CD4-positive, alpha-beta memory T cell (primary cell): ENCODE results near the gene DPH1. TPM values are rescaled to one million over a fixed set of nuclear protein-coding genes. Genes with fewer than 3 reads are reported as not detected.

Experiments
- CTCF ChIA-PET: fragments of 350-600 bp; sonication (Branson Sonifier 250); formaldehyde crosslinking; loops from one replicate; lab custom pipeline; 2021; ENCODE audit warnings: inconsistent platforms; ENCODE audit not compliant: partially characterized antibody; lab: Charles Lee
- POLR2A ChIA-PET: fragments of 350-600 bp; sonication (Branson Sonifier 250); formaldehyde crosslinking; loops from one replicate; lab custom pipeline; 2021; ENCODE audit not compliant: partially characterized antibody; lab: Charles Lee
- DNase-seq, 5 donors: peaks; one replicate each; pipeline versions ENCODE4 v3.0.0 to v3.0.0-alpha.2; 2020 to 2022; ENCODE audit warnings: mixed read lengths in 1 of 5
- H3K27ac ChIP-seq: one replicate; pipeline ENCODE4 v1.7.0; 2013; ENCODE audit warnings: low read depth, low read length
- H3K27me3 ChIP-seq: 2 replicates; pipeline ENCODE4 v1.7.0; 2013; ENCODE audit warnings: mild to moderate bottlenecking, low read length, moderate library complexity; ENCODE audit not compliant: insufficient read depth
- H3K36me3 ChIP-seq: 2 replicates; pipeline ENCODE4 v1.7.0; 2013; ENCODE audit warnings: mild to moderate bottlenecking, low read length, moderate library complexity; ENCODE audit not compliant: insufficient read depth
- H3K4me1 ChIP-seq: 2 replicates; pipeline ENCODE4 v1.7.0; 2013; ENCODE audit warnings: mild to moderate bottlenecking, low read length, moderate library complexity; ENCODE audit not compliant: insufficient read depth
- H3K4me3 ChIP-seq, 2 donors: one replicate each; pipeline ENCODE4 v1.7.0; 2013; ENCODE audit warnings: low read length in 2 of 2, mild to moderate bottlenecking in 1 of 2
- H3K9me3 ChIP-seq, 2 donors: one replicate each; pipeline ENCODE4 v1.7.0; 2013; ENCODE audit warnings: low read length in 2 of 2, control low read depth in 1 of 2; ENCODE audit not compliant: control insufficient read depth in 1 of 2
- H3K27ac Mint-ChIP-seq, 7 donors: one replicate each; pipeline ENCODE4 v1.8.0; 2020 to 2021; ENCODE audit warnings: mixed read lengths in 7 of 7, mild to moderate bottlenecking in 6 of 7, inconsistent platforms in 3 of 7, moderate library complexity in 3 of 7
- H3K27me3 Mint-ChIP-seq, 2 donors: one replicate each; pipeline ENCODE4 v1.8.0; 2020 to 2021; ENCODE audit warnings: mixed read lengths in 2 of 2
- H3K36me3 Mint-ChIP-seq, 2 donors: one replicate each; pipeline ENCODE4 v1.8.0; 2020 to 2021; ENCODE audit warnings: mixed read lengths in 2 of 2, inconsistent platforms in 1 of 2, mild to moderate bottlenecking in 1 of 2
- H3K4me1 Mint-ChIP-seq, 4 donors: one replicate each; pipeline ENCODE4 v1.8.0; 2020 to 2021; ENCODE audit warnings: mixed read lengths in 4 of 4, mild to moderate bottlenecking in 1 of 4
- H3K4me3 Mint-ChIP-seq, 8 donors: one replicate each; pipeline ENCODE4 v1.8.0; 2020 to 2021; ENCODE audit warnings: mixed read lengths in 8 of 8, mild to moderate bottlenecking in 7 of 8, moderate library complexity in 6 of 8, inconsistent platforms in 3 of 8
- H3K9me3 Mint-ChIP-seq, 8 donors: one replicate each; pipeline ENCODE4 v1.8.0; 2020 to 2021; ENCODE audit warnings: mixed read lengths in 8 of 8, mild to moderate bottlenecking in 5 of 8, inconsistent platforms in 3 of 8, moderate library complexity in 1 of 8
- intact Hi-C: fragments of 100-400 bp; cut with micrococcal nuclease; formaldehyde crosslinking; loops from one replicate; pipeline ENCODE4 v1.15.1; 2023
- polyA plus RNA-seq, 2 donors: library from polyadenylated mRNA; unstranded; fragments of 300-500 nt; fragmentation: Illumina TruSeq; gene quantifications; one replicate each; pipeline ENCODE4 v1.2.3, GENCODE V29; 2021
- total RNA-seq, 2 experiments: library from RNA; stranded (reverse); gene quantifications; one replicate each; pipeline ENCODE4 v1.2.3, GENCODE V29; 2021

DPH1 gene
- total and polyA plus RNA-seq, 4 experiments from 2014 or later: 30.8 to 95.8 (median 58.2) TPM

DNA sequence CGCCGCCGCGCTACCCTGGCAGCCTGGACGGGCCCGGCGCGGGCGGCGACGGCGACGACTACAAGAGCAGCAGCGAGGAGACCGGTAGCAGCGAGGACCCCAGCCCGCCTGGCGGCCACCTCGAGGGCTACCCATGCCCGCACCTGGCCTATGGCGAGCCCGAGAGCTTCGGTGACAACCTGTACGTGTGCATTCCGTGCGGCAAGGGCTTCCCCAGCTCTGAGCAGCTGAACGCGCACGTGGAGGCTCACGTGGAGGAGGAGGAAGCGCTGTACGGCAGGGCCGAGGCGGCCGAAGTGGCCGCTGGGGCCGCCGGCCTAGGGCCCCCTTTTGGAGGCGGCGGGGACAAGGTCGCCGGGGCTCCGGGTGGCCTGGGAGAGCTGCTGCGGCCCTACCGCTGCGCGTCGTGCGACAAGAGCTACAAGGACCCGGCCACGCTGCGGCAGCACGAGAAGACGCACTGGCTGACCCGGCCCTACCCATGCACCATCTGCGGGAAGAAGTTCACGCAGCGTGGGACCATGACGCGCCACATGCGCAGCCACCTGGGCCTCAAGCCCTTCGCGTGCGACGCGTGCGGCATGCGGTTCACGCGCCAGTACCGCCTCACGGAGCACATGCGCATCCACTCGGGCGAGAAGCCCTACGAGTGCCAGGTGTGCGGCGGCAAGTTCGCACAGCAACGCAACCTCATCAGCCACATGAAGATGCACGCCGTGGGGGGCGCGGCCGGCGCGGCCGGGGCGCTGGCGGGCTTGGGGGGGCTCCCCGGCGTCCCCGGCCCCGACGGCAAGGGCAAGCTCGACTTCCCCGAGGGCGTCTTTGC, 28.0 kb downstream of the DPH1 start:
- Mint-ChIP-seq H3K36me3 (peaks cover 15 to 23% of the 10 kb centered on the region in 2 donors), H3K4me1 (peaks cover 6 to 25% (median 15%) of the 10 kb centered on the region in 4 donors)

GRCh38 chr17:2058586-2059546, 28.9 kb downstream of the DPH1 start:
- no peaks in the 10 kb centered on the region for H3K9me3 Mint-ChIP-seq
- H3K27me3 Mint-ChIP-seq: no peaks in the 10 kb centered on the region
- peaks cover 3 to 16% (median 11%) of the 10 kb centered on the region in 4 donors for H3K4me1 Mint-ChIP-seq
- peaks cover 22 to 30% of the 10 kb centered on the region in 2 donors for H3K36me3 Mint-ChIP-seq
- no peaks in the 10 kb centered on the region for H3K9me3 ChIP-seq
- peaks cover 7% of the 10 kb centered on the region for H3K36me3 ChIP-seq
- peak overlapping the region in 1 of 7 donors; percentile 55 for H3K27ac Mint-ChIP-seq
- no peak overlapping the region for H3K27ac ChIP-seq
- no peak overlapping the region for H3K4me3 ChIP-seq
- intact Hi-C loops: no loop called here
- H3K27me3 ChIP-seq: no peaks in the 10 kb centered on the region
- peak overlapping the region in 4 of 8 donors; percentile 7 to 57 (median 18) for H3K4me3 Mint-ChIP-seq
- peak in 4 of 5 donors; percentile 48 to 58 (median 54) for DNase-seq
- CTCF ChIA-PET: interaction anchor here (0.6 to 8.6 kb wide), 27 partner anchors 11 to 342 kb away, joined by 3 to 192 read pairs (median 4); no protein-coding TSS in a partner anchor
- POLR2A ChIA-PET: interaction anchor here (0.5 to 6.8 kb wide), 12 partner anchors 30 to 278 kb away, joined by 3 to 75 read pairs (median 3); partner anchors contain the start of gene TSR1
- peaks cover 14% of the 10 kb centered on the region for H3K4me1 ChIP-seq

More for the DNA sequence above, 28.0 kb downstream of the DPH1 start:
- ChIA-PET CTCF (interaction anchor here (0.7 to 8.6 kb wide), 27 partner anchors 11 to 341 kb away, joined by 3 to 192 read pairs (median 4); no protein-coding TSS in a partner anchor), POLR2A (interaction anchor here (0.5 to 6.8 kb wide), 14 partner anchors 16 to 278 kb away, joined by 3 to 75 read pairs (median 5); partner anchors contain the start of genes OVCA2 and TSR1)
- Mint-ChIP-seq H3K9me3 (no peaks in the 10 kb centered on the region), H3K27ac (no peak overlapping the region), H3K27me3 (no peaks in the 10 kb centered on the region), H3K4me3 (peak overlapping the region in 2 of 8 donors; percentile 17 to 57)
- intact Hi-C loops: no loop called here
- peaks cover 20% of the 10 kb centered on the region for H3K4me1 ChIP-seq
- no peaks in the 10 kb centered on the region for H3K27me3 ChIP-seq
- H3K4me3 ChIP-seq: no peak overlapping the region
- H3K36me3 ChIP-seq: peaks cover under 1% of the 10 kb centered on the region
- DNase-seq: peak in 2 of 5 donors; percentile 31 to 39
- no peaks in the 10 kb centered on the region for H3K9me3 ChIP-seq
- no peak overlapping the region for H3K27ac ChIP-seq

DNA sequence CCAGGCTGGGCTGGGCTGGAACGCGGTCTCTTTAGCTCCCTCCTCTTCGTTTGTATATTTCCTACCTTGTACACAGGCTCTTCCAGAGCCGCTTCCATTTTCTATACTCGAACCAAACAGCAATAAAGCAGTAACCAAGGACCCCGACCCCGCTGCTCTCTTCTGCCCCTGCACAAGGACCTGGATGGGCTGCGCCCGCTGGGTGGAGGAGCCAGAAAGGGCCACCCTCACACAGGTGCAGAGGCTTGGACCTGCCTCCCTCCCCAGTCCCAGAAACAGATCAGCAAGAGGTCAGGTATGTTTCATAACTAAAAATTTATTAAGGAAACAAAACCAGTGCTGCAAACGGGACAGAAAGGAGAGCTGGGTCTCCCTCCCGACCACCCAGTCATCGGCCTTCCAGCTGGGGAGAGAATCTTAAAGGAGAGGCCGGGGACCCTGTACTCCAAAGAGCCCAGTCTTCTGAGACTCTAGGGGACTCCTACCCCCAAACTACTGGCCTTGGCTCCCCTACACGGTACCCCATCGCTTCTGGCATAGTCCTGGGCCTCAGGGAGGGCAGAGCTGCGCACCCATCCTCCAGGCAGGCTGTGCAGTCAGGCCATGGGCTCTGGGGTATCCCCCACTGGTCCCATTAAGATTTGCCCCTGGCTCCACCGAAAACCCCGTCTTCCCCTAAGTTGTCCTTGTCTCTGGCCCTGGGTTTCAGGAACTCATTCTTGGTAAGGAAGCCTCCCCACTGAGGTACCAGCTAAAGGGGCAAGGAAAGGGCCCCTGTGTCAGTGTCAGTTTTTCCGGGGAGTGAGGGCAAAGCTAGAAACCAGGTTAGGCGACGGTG, 29.8 kb downstream of the DPH1 start:
- no peak overlapping the region for H3K4me3 ChIP-seq
- DNase-seq: no peak
- intact Hi-C loops: no loop called here
- CTCF ChIA-PET: interaction anchor here (0.6 to 8.6 kb wide), 6 partner anchors 10 to 210 kb away, joined by 4 to 192 read pairs (median 8); no protein-coding TSS in a partner anchor
- Mint-ChIP-seq H3K27ac (peak overlapping the region in 6 of 7 donors; percentile 7 to 68 (median 50)), H3K27me3 (no peaks in the 10 kb centered on the region), H3K4me3 (peak overlapping the region in 6 of 8 donors; percentile 3 to 31 (median 8)), H3K36me3 (peaks cover 31 to 33% of the 10 kb centered on the region in 2 donors), H3K9me3 (no peaks in the 10 kb centered on the region), H3K4me1 (peaks cover 5 to 11% (median 7%) of the 10 kb centered on the region in 4 donors)
- POLR2A ChIA-PET: interaction anchor here (0.6 to 6.8 kb wide), 4 partner anchors 30 to 238 kb away, joined by 3 to 75 read pairs (median 8); no protein-coding TSS in a partner anchor
- H3K27ac ChIP-seq: no peak overlapping the region
- peaks cover 16% of the 10 kb centered on the region for H3K36me3 ChIP-seq
- peaks cover 13% of the 10 kb centered on the region for H3K4me1 ChIP-seq
- no peaks in the 10 kb centered on the region for H3K9me3 ChIP-seq
- H3K27me3 ChIP-seq: no peaks in the 10 kb centered on the region

- no peaks in the 10 kb centered on the region for H3K27me3 Mint-ChIP-seq
- peaks cover 5 to 13% (median 8%) of the 10 kb centered on the region in 4 donors for H3K4me1 Mint-ChIP-seq
- Histone ChIP-seq H3K27me3 (no peaks in the 10 kb centered on the region), H3K4me1 (peaks cover 13% of the 10 kb centered on the region), H3K27ac (no peak overlapping the region), H3K36me3 (peaks cover 21% of the 10 kb centered on the region), H3K9me3 (no peaks in the 10 kb centered on the region), H3K4me3 (no peak overlapping the region)
- peak overlapping the region in 2 of 8 donors; percentile 3 to 54 for H3K4me3 Mint-ChIP-seq
- H3K36me3 Mint-ChIP-seq: peaks cover 37% of the 10 kb centered on the region in 2 donors
- ChIA-PET CTCF (interaction anchor here (1.8 to 8.6 kb wide), 2 partner anchors 9 to 185 kb away, joined by 6 to 192 read pairs; no protein-coding TSS in a partner anchor), POLR2A (no interaction called here)
- no peak for DNase-seq
- no peaks in the 10 kb centered on the region for H3K9me3 Mint-ChIP-seq
- intact Hi-C loops: no loop called here
- H3K27ac Mint-ChIP-seq: peak overlapping the region in 6 of 7 donors; percentile 35 to 71 (median 54)
Measured at GRCh38 chr17:2060385-2060658, 30.4 kb downstream of the DPH1 start.

GRCh38 chr17:2060681-2061440, 30.9 kb downstream of the DPH1 start:
- Mint-ChIP-seq H3K4me3 (peak overlapping the region in 1 of 8 donors; percentile 54), H3K4me1 (peaks cover 5 to 13% (median 8%) of the 10 kb centered on the region in 4 donors), H3K9me3 (no peaks in the 10 kb centered on the region), H3K36me3 (peaks cover 41 to 42% of the 10 kb centered on the region in 2 donors), H3K27ac (peak overlapping the region in 6 of 7 donors; percentile 35 to 71 (median 54)), H3K27me3 (no peaks in the 10 kb centered on the region)
- no peaks in the 10 kb centered on the region for H3K27me3 ChIP-seq
- CTCF ChIA-PET: interaction anchor here (0.6 to 8.6 kb wide), 3 partner anchors 9 to 184 kb away, joined by 4 to 192 read pairs (median 6); no protein-coding TSS in a partner anchor
- DNase-seq: no peak
- no peak overlapping the region for H3K27ac ChIP-seq
- no peaks in the 10 kb centered on the region for H3K9me3 ChIP-seq
- peaks cover 13% of the 10 kb centered on the region for H3K4me1 ChIP-seq
- H3K4me3 ChIP-seq: no peak overlapping the region
- POLR2A ChIA-PET: no interaction called here
- H3K36me3 ChIP-seq: peaks cover 21% of the 10 kb centered on the region
- intact Hi-C loops: no loop called here
